Colonic mucosa (tissue), 4 donors: ENCODE results near the gene FAM13A. TPM values are rescaled to one million over a fixed set of nuclear protein-coding genes. Genes with fewer than 3 reads are reported as not detected.

Source experiments
- DNase-seq: peaks from one replicate; pipeline ENCODE4 v3.0.0-alpha.2; 2020
- H3K27ac ChIP-seq: fragments of 200-600 bp; one replicate; pipeline ENCODE4 v1.8.0; 2021
- H3K27me3 ChIP-seq: fragments of 200-600 bp; one replicate; pipeline ENCODE4 v1.8.0; 2021
- H3K36me3 ChIP-seq: fragments of 200-600 bp; one replicate; pipeline ENCODE4 v1.8.0; 2021
- H3K4me1 ChIP-seq: fragments of 200-600 bp; one replicate; pipeline ENCODE4 v1.8.0; 2021; ENCODE audit warnings: mild to moderate bottlenecking
- H3K4me3 ChIP-seq: fragments of 200-600 bp; one replicate; pipeline ENCODE4 v1.8.0; 2021
- H3K9ac ChIP-seq, 2 donors: one replicate each; pipeline ENCODE4 v1.7.0; 2013; ENCODE audit warnings: control low read depth in 2 of 2, low read depth in 2 of 2, low read length in 2 of 2
- H3K9me3 ChIP-seq: fragments of 200-600 bp; one replicate; pipeline ENCODE4 v1.8.0; 2021
- intact Hi-C: fragments of 100-400 bp; cut with DNase I; formaldehyde crosslinking; loops from one replicate; pipeline ENCODE4 v1.14.1; 2022
- total RNA-seq, 2 donors: library from RNA; stranded (reverse); fragmentation: NEBNext Ultra II Directional in 1 of 2; extraction: Animal tissue kit (Norgen Biotek cat#: 25700) in 1 of 2; gene quantifications; one replicate each; pipeline ENCODE4 v1.2.1, GENCODE V29; 2021
- TF ChIP-seq, protein P1 (sequence below): fragments of 200-600 bp; IDR thresholded peaks from one replicate; pipeline ENCODE4 v1.8.0; 2022; ENCODE audit warnings: antibody characterized with exemption, mild to moderate bottlenecking
- donor health status: healthy.
- donor health status: DM: no; HTN: no; CAD: no.
- donor health status: DM: no; HTN: no; CAD: no.

Gene FAM13A
- total RNA-seq, 2 donors from 2014 or later: 34.0 to 248 TPM

DNA sequence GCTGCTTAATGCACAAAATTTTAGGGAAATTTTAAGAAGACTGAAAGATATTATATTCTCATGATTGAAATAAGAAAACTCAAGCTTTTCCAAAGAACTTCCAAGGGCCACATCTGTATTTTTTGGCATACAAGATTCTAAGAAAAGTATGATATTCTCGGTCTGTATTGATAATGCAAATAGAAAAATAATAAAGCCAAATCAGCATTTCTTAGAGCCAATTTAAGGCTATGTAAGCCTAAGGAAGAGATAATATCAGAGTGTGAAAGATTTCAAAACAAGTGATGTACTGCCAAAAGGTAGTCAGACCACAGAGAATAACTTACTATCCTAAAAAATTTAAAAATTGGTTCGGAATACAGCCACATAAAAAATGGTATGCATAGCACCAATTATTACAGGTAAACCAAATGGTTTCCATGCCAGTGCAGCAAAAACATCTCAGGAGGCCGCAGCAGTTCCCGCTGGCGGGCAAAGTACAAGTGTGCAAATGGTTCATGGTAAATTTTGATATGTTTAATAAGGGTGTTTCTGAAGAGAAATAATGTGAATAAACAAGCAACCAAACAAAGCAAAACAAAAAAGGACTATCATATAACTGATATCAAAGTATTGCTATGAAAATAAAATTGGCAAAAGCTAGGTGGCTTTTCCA is 324.1 kb downstream of the FAM13A start:
- H3K4me1 ChIP-seq: no peaks in the 10 kb centered on the region
- TF ChIP-seq, protein P1, sequence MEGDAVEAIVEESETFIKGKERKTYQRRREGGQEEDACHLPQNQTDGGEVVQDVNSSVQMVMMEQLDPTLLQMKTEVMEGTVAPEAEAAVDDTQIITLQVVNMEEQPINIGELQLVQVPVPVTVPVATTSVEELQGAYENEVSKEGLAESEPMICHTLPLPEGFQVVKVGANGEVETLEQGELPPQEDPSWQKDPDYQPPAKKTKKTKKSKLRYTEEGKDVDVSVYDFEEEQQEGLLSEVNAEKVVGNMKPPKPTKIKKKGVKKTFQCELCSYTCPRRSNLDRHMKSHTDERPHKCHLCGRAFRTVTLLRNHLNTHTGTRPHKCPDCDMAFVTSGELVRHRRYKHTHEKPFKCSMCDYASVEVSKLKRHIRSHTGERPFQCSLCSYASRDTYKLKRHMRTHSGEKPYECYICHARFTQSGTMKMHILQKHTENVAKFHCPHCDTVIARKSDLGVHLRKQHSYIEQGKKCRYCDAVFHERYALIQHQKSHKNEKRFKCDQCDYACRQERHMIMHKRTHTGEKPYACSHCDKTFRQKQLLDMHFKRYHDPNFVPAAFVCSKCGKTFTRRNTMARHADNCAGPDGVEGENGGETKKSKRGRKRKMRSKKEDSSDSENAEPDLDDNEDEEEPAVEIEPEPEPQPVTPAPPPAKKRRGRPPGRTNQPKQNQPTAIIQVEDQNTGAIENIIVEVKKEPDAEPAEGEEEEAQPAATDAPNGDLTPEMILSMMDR: no peak
- H3K9ac ChIP-seq: no peak overlapping the region
- intact Hi-C loops: no loop called here
- DNase-seq: no peak
- H3K27me3 ChIP-seq: no peaks in the 10 kb centered on the region
- H3K36me3 ChIP-seq: peaks cover 9% of the 10 kb centered on the region
- no peak overlapping the region for H3K4me3 ChIP-seq
- no peak overlapping the region for H3K27ac ChIP-seq
- H3K9me3 ChIP-seq: no peaks in the 10 kb centered on the region

DNA sequence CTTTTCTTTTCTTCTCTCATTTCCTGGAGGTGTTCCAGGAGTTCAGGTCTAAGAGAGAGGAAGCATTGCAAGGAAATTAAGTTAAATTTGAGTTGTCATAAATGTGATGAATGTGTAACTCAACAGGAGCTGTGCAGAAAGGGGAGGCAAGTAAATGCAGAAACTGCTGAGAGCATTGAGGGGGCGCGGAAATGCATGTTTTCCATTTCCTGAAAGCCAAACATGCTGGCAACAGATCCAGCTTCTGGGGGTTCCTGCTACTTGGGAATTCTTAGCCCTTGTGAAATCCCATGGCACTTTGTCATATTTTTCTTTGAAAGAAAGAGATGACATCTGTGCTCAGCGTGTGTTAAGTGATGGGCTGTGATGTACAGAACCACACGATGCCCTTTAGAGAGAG is 325.6 kb downstream of the FAM13A start:
- Histone ChIP-seq H3K9me3 (no peaks in the 10 kb centered on the region), H3K4me3 (no peak overlapping the region), H3K4me1 (no peaks in the 10 kb centered on the region), H3K27me3 (no peaks in the 10 kb centered on the region), H3K27ac (no peak overlapping the region), H3K9ac (no peak overlapping the region), H3K36me3 (peaks cover 16% of the 10 kb centered on the region)
- intact Hi-C loops: no loop called here
- DNase-seq: no peak
- TF ChIP-seq, protein P1: no peak

DNA sequence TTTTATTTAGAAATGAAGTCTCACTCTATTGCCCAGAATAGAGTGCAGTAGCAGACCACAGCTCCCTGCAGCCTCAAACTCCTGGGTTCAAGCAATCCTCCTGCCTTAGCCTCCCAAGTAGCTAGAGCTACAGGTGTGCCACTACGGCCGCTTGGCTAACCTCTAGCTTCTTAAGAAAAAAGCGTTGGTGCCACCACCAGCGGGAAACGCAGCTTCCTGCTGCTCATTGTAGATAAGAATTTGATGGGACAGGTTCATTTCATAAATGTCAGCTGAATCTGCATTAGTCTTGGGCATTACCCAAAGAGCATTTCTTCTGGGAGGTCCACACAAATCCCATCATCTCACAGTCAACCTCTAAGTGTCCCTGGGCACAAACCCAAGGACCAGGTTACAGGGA is 326.2 kb downstream of the FAM13A start:
- Histone ChIP-seq H3K4me1 (no peaks in the 10 kb centered on the region), H3K27me3 (no peaks in the 10 kb centered on the region), H3K9ac (no peak overlapping the region), H3K27ac (no peak overlapping the region), H3K9me3 (no peaks in the 10 kb centered on the region), H3K36me3 (peaks cover 20% of the 10 kb centered on the region), H3K4me3 (no peak overlapping the region)
- TF ChIP-seq, protein P1: no peak
- no peak for DNase-seq
- intact Hi-C loops: no loop called here

DNA sequence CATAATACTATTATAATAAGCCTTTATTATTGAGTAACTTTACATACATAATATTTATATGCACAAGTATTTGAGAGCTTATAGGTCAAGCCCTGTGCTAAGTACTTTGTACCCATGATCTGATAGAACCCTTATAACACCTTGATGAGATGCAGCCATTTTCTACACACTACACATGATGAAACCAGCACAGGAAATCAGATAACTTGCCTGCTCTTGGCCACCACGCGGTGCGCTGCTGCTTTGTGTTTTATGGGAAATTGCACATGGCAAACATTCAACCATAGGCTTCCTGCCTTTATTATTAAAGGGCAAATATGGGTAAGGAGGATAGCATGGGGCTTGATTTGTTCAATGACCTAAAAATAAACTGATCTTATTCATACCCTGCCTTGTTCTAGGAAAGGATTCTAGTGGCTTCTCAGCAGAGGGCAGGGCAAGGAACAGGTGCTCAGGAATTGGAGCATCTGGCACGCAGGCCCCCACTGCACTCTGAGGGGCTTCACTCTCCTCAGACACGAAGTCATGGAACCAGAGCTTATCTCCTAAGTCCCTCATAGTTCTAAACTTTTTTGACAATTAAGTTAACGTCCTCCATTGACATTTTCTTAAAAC is 327.7 kb downstream of the FAM13A start:
- TF ChIP-seq, protein P1: no peak
- Histone ChIP-seq H3K27ac (no peak overlapping the region), H3K36me3 (peaks cover 20% of the 10 kb centered on the region), H3K9ac (no peak overlapping the region), H3K9me3 (no peaks in the 10 kb centered on the region), H3K27me3 (no peaks in the 10 kb centered on the region), H3K4me1 (no peaks in the 10 kb centered on the region), H3K4me3 (no peak overlapping the region)
- no peak for DNase-seq
- intact Hi-C loops: no loop called here

DNA sequence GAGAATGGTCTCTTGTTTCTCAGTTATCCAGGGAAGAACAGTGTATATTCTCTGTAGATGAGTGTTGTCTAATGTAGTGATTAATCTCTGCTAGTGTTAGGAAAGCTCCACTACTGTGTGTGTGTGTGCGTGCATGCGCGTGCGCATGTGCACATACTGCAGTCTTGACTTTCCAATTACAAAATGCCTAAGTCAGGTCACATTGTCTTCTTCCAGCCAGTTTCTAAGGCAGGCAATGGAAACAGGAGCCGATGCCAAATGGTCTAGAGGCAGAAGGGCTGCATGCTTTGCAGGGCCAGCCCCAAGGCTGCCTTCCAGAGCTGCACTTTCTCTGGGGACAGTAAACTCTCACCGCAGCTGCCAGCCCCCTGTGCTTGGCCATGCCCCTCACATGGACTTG is 328.8 kb downstream of the FAM13A start:
- Histone ChIP-seq H3K4me3 (no peak overlapping the region), H3K9me3 (no peaks in the 10 kb centered on the region), H3K36me3 (peaks cover 20% of the 10 kb centered on the region), H3K27ac (no peak overlapping the region), H3K4me1 (no peaks in the 10 kb centered on the region), H3K9ac (no peak overlapping the region), H3K27me3 (no peaks in the 10 kb centered on the region)
- TF ChIP-seq, protein P1: no peak
- intact Hi-C loops: no loop called here
- DNase-seq: no peak
